Keratinocyte (primary cell): ENCODE results near the gene CYTH1. TPM values are rescaled to one million over a fixed set of nuclear protein-coding genes. Genes with fewer than 3 reads are reported as not detected.

ENCODE experiments used
- DNase-seq: peaks from one replicate; pipeline ENCODE4 v3.0.0-alpha.2; 2011; ENCODE audit warnings: low read depth, missing footprints, low spot score
- FAIRE-seq: peaks from 2 replicates; lab custom pipeline; 2011; peaks lifted over from hg19 to GRCh38; lab: Jason Lieb, UNC
- H2AFZ ChIP-seq: 2 replicates; pipeline ENCODE4 v1.6.0; 2012; ENCODE audit warnings: low read length, control low read depth, inconsistent platforms; ENCODE audit not compliant: control insufficient read depth
- H3K27ac ChIP-seq: 2 replicates; pipeline ENCODE4 v1.5.1; 2011; ENCODE audit warnings: low read length; ENCODE audit not compliant: control insufficient read depth, insufficient read depth
- H3K27me3 ChIP-seq: 3 replicates; pipeline ENCODE4 v1.6.0; 2011; ENCODE audit warnings: low read length; ENCODE audit not compliant: control insufficient read depth, insufficient read depth; ENCODE audit errors: extremely low read depth
- H3K36me3 ChIP-seq, 2 experiments: 2 replicates in 1 of 2; 3 replicates in 1 of 2; pipeline ENCODE4 v1.5.1; 2011; ENCODE audit warnings: low read length in 2 of 2, mild to moderate bottlenecking in 1 of 2; ENCODE audit not compliant: control insufficient read depth in 2 of 2, insufficient read depth in 2 of 2; ENCODE audit errors: extremely low read depth in 1 of 2
- H3K4me1 ChIP-seq: 3 replicates; pipeline ENCODE4 v1.5.1; 2011; ENCODE audit warnings: low read length; ENCODE audit not compliant: control insufficient read depth, insufficient read depth; ENCODE audit errors: extremely low read depth
- H3K4me2 ChIP-seq: 3 replicates; pipeline ENCODE4 v1.6.0; 2011; ENCODE audit warnings: low read depth, low read length; ENCODE audit not compliant: control insufficient read depth, insufficient read depth; ENCODE audit errors: extremely low read depth
- H3K4me3 ChIP-seq, 3 experiments: fragments of 200-600 bp in 1 of 3; sonication (generic) in 1 of 3; 2 replicates in 2 of 3; 3 replicates in 1 of 3; pipeline ENCODE4 v1.5.1; 2011 to 2016; ENCODE audit warnings: low read length in 3 of 3, mild to moderate bottlenecking in 3 of 3, control low read depth in 2 of 3, inconsistent platforms in 1 of 3, low read depth in 1 of 3, mixed read lengths in 1 of 3, mixed run types in 1 of 3, moderate library complexity in 1 of 3; ENCODE audit not compliant: control insufficient read depth in 2 of 3, insufficient read depth in 2 of 3; ENCODE audit errors: extremely low read depth in 1 of 3
- H3K79me2 ChIP-seq: 2 replicates; pipeline ENCODE4 v1.6.0; 2012; ENCODE audit warnings: low read length; ENCODE audit not compliant: control insufficient read depth, insufficient read depth
- H3K9ac ChIP-seq: 3 replicates; pipeline ENCODE4 v1.6.0; 2011; ENCODE audit warnings: low read length; ENCODE audit not compliant: control insufficient read depth, insufficient read depth; ENCODE audit errors: extremely low read depth
- H3K9me1 ChIP-seq: 3 replicates; pipeline ENCODE4 v1.6.0; 2011; ENCODE audit warnings: low read length; ENCODE audit not compliant: control insufficient read depth, insufficient read depth; ENCODE audit errors: extremely low read depth
- H3K9me3 ChIP-seq: 2 replicates; pipeline ENCODE4 v1.5.1; 2012; ENCODE audit warnings: low read depth, low read length; ENCODE audit not compliant: control insufficient read depth
- H4K20me1 ChIP-seq: 3 replicates; pipeline ENCODE4 v1.6.0; 2011; ENCODE audit warnings: low read length; ENCODE audit not compliant: control insufficient read depth, insufficient read depth; ENCODE audit errors: extremely low read depth
- CTCF ChIP-seq, 3 experiments: IDR thresholded peaks in 1 of 3; conservative IDR thresholded peaks in 1 of 3; optimal IDR thresholded peaks in 1 of 3; 2 replicates in 2 of 3; 3 replicates in 1 of 3; pipeline versions ENCODE3 to v1.5.1; 2011; ENCODE audit warnings: low read length in 3 of 3, mild to moderate bottlenecking in 3 of 3, moderate library complexity in 2 of 3, control low read depth in 1 of 3, inconsistent platforms in 1 of 3; ENCODE audit not compliant: insufficient read depth in 2 of 3; ENCODE audit errors: extremely low read depth in 1 of 3
- EZH2 ChIP-seq: IDR thresholded peaks from one replicate; pipeline ENCODE4 v1.6.1; 2012; ENCODE audit warnings: inconsistent platforms, mild to moderate bottlenecking, low read length, moderate library complexity
- dilution Hi-C: fragments of 300-500 bp; cut with MboI; formaldehyde crosslinking; loops from one replicate; pipeline ENCODE4 v1.7.0; 2020; ENCODE audit warnings: low sequenced_read_pairs; ENCODE audit not compliant: extremely low pct_ligation_motif_present
- polyA plus RNA-seq, 5 experiments: library from polyadenylated mRNA; depleted of rRNA in 3 of 5; stranded (reverse) in 3 of 5; stranded (forward) in 1 of 5; unstranded in 1 of 5; fragments of >200 nt; gene quantifications; 1 replicate in 1 of 5; 2 replicates in 3 of 5; 3 replicates in 1 of 5; pipeline versions ENCODE4 v1.2.1 to v1.2.3, GENCODE V29; 2011 to 2012; ENCODE audit warnings: missing spikeins in 2 of 5, low read depth in 1 of 5, low replicate concordance in 1 of 5

Gene CYTH1
- polyA plus RNA-seq, 1 donor (not counting 4 experiments of a cell fraction or from before 2014, with no cell fraction given), result 28.3 TPM

- H3K4me3 ChIP-seq, result no peak overlapping the region
- H3K27me3 ChIP-seq, result no peaks in the 10 kb centered on the region
- H3K27ac ChIP-seq, result no peak overlapping the region
- no peak overlapping the region for H3K9ac ChIP-seq
- TF ChIP-seq CTCF (optimal IDR thresholded peaks at IDR 0.05 in 1 of 3, IDR thresholded peaks at IDR 0.05 in 1 of 3, conservative IDR thresholded peaks at IDR 0.05 in 1 of 3; ENCODE audit: extremely low read depth in 1 of 3, insufficient read depth in 2 of 3, low read length in 3 of 3) (no peak), EZH2 (no peak)
- H3K79me2 ChIP-seq, result no peaks in the 10 kb centered on the region
- no peak overlapping the region for H3K4me2 ChIP-seq
- no peaks in the 10 kb centered on the region for H3K9me1 ChIP-seq
- FAIRE-seq (no peak), DNase-seq (no peak)
- dilution Hi-C loops, result no loop called here
- H2AFZ ChIP-seq, result no peak overlapping the region
- H3K36me3 ChIP-seq, result no peaks in the 10 kb centered on the region
- no peaks in the 10 kb centered on the region for H3K9me3 ChIP-seq
- no peaks in the 10 kb centered on the region for H4K20me1 ChIP-seq
- no peaks in the 10 kb centered on the region for H3K4me1 ChIP-seq
Measured at GRCh38 chr17:78653382-78653781, 128.7 kb downstream of the CYTH1 start.

GRCh38 chr17:78652913-78653312 lies 129.2 kb downstream of the CYTH1 start:
- H3K27me3 ChIP-seq, result no peaks in the 10 kb centered on the region
- no peaks in the 10 kb centered on the region for H3K9me1 ChIP-seq
- H3K79me2 ChIP-seq, result no peaks in the 10 kb centered on the region
- no peak overlapping the region for H3K27ac ChIP-seq
- no peak overlapping the region for H2AFZ ChIP-seq
- DNase-seq (no peak), FAIRE-seq (no peak)
- H3K9ac ChIP-seq, result no peak overlapping the region
- no peak overlapping the region for H3K4me2 ChIP-seq
- no peaks in the 10 kb centered on the region for H4K20me1 ChIP-seq
- H3K9me3 ChIP-seq, result no peaks in the 10 kb centered on the region
- no peaks in the 10 kb centered on the region for H3K4me1 ChIP-seq
- no peak overlapping the region for H3K4me3 ChIP-seq
- TF ChIP-seq EZH2, result no peak
- TF ChIP-seq CTCF (optimal IDR thresholded peaks at IDR 0.05 in 1 of 3, IDR thresholded peaks at IDR 0.05 in 1 of 3, conservative IDR thresholded peaks at IDR 0.05 in 1 of 3; ENCODE audit: extremely low read depth in 1 of 3, insufficient read depth in 2 of 3, low read length in 3 of 3), result no peak
- no peaks in the 10 kb centered on the region for H3K36me3 ChIP-seq
- dilution Hi-C loops, result no loop called here
